Activated T-helper 1 cell treated with anti-CD3 and anti-CD28 coated beads, Interleukin-2, amount 50 U/mL, for 16 hours (primary cell): ENCODE results near the gene RNF214.
A peak's percentile ranks its signal among the peaks of the same experiment; 100 is the strongest.
"Not testable (repeated sequence)": the region's sequence is repeated elsewhere in the genome, so short reads cannot be mapped to it uniquely, and the experiment has no call there.

Experiments
- DNase-seq, 2 donors: peaks; one replicate each; pipeline ENCODE4 v3.0.0-alpha.2; 2020; ENCODE audit warnings: low read depth in 1 of 2, low spot score in 1 of 2

Gene RNF214

GRCh38 chr11:117229931-117230285, 2.6 kb upstream of the RNF214 start:
- DNase-seq, result no peak

GRCh38 chr11:117230286-117230961, 2.0 kb upstream of the RNF214 start:
- DNase-seq, result peak in 1 of 2 donors; percentile 22

- DNase-seq, result no peak
These were observed 1.3 kb upstream of the RNF214 start for GRCh38 chr11:117230999-117231841.

GRCh38 chr11:117231842-117232091, 704 bp upstream of the RNF214 start, which contains the start of gene PCSK7:
PCSK7 (minus strand) TSS chr11:117232073; CDS start chr11:117229844, 2,229 bp downstream.
- DNase-seq, result peak in 1 of 2 donors; percentile 25

- no peak for DNase-seq
These were observed 489 bp downstream of the RNF214 start for GRCh38 chr11:117232911-117233409.

DNA sequence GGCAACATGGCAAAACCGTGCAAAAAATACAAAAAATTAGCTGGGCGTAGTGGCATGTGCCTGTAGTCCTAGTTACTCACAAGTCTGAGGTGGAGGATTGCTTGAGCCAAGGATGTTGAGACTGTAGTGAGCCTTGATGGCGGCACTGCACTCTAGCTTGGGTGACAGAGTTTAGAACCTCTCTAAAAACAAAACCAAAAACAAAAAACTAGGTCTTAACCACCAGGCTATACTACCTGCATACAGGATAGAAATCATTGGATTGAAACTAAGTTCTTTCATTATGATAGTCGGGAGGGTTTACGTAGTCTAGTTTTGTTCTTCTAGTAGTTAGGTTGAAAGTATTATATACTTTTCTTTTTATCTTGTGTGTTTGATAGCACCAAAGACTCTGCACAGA, 5.8 kb downstream of the RNF214 start:
- no peak for DNase-seq

- no peak for DNase-seq
These were observed 6.8 kb downstream of the RNF214 start for GRCh38 chr11:117239295-117239694.

- DNase-seq, result no peak
These were observed 15.9 kb downstream of the RNF214 start for GRCh38 chr11:117248341-117248740.

GRCh38 chr11:117249571-117249970, 17.1 kb downstream of the RNF214 start:
- no peak for DNase-seq

DNA sequence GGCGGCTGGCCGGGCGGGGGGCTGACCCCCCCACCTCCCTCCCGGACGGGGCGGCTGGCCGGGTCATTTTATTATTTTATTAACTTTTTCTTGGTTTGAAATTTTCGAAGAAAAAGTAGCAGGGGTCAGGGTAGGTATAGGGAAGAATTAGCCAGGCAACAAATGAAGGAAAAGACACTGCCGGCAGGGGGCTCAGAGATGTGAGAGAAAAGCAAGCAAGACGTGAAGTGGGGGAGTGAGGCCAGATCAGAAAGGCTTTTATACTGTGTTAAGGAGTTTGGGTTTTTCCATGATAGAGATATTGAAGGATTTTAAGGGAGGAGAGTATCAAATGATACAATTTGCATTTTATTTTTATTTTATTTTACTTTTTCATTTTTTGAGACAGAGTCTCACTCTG, 19.0 kb downstream of the RNF214 start:
- DNase-seq, result no peak

DNA sequence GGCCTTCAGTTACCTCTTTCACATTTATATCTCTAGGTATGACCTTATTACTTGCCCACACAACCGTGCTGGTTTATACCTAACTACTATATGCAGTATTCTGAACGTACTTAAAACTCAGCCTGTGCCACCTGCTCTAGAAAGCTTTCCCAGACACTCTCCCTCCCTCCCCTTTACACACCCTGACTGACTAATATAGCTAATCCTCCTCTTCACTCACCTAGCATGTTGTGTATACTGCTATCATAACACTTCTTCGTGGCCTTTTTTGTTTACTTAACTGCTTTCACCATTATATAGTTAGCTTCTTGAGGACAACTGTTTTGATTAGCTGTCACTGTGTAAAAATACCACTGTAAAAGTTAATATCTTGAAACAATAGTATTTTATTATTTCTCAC, 23.5 kb downstream of the RNF214 start:
- no peak for DNase-seq

- no peak for DNase-seq
These were observed 24.1 kb downstream of the RNF214 start for GRCh38 chr11:117256573-117256972.

- no peak for DNase-seq
These were observed 26.1 kb downstream of the RNF214 start for GRCh38 chr11:117258576-117258975.

- DNase-seq, result no peak
These were observed 26.9 kb downstream of the RNF214 start for GRCh38 chr11:117259417-117259816.

DNA sequence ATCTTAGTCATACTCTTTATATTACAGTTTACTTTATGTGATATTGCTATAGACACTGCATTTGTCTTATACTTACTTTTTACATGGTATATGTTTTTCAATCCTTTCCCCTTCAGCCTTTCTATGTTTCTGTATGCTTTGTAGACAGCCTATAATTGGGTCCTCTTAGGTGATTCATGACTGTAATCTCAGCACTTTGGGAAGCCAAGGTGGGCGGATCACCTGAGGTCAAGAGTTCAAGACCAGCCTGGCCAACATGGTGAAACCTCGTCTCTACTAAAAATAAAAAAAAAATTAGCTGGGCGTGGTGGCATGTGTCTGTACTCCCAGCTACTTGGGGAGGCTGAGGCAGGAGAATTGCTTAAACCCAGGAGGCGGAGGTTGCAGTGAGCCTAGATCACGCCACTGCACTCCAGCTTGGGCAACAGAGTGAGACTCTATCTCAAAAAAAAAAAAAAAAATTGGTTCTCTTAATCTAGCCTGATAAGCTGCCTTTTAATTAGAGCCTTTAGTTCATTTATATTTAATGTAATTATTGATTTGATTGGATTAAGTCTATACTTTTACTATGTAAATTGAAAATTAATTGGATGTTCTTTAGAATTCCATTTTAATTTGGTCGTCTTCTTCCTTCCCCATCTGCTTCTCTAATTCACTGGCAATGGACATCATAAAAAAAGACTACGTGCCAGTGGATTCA, 32.3 kb downstream of the RNF214 start:
- not testable (repeated sequence) for DNase-seq

DNA sequence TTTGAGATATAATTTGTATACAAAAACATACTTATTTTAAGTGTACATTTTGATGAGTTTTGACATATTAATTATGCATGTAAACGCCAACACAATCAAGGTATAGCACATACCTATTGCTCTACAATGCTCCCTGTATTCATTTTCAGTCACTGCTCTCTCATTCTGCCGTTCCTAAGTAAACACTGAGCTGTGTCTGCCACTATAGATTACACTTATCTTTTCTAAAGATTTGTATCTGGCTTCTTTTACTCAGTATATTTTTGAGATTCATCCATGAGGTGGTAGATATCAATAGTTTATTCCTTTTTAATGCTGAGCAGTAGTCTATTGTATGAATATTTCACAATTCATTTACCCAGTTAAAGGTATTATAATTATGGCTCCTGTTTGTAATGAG, 33.3 kb downstream of the RNF214 start:
- no peak for DNase-seq

GRCh38 chr11:117269856-117270255, 37.4 kb downstream of the RNF214 start:
- DNase-seq, result no peak

GRCh38 chr11:117271208-117271607, 38.7 kb downstream of the RNF214 start:
- DNase-seq, result no peak

- DNase-seq, result not testable (repeated sequence)
These were observed 39.7 kb downstream of the RNF214 start for GRCh38 chr11:117272175-117272574.

GRCh38 chr11:117273550-117274289, 41.2 kb downstream of the RNF214 start:
- no peak for DNase-seq

DNA sequence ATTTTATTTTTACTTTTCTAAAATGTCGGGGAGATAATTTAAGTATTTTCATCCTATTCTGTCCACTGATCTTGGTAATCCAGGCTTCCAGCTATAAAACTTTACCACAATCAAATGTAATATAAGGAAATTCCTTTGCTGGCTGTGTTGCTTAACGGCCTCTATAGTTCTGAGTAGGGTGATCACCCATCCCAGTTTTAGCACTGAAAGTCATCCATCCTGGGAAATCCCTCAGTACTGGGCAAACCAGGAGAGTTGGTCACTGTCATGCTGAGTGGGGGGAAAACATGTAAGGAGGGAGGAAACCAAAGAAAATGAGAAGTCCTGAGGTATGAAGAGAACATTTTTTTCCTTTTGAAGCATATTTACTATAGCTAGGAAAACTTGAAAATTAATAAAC, 45.9 kb downstream of the RNF214 start:
- DNase-seq, result no peak
